Smooth muscle cell (in vitro differentiated cells): ENCODE measurements around the gene TBCK. TPM values are rescaled to one million over a fixed set of nuclear protein-coding genes. Genes with fewer than 3 reads are reported as not detected.

Experiments
- DNase-seq: peaks from one replicate; lab custom pipeline; 2025; ENCODE audit not compliant: unreplicated experiment; lab: John Stamatoyannopoulos, UW
- H2AFZ ChIP-seq: fragments of 200-600 bp; sonication (generic); 2 replicates; pipeline ENCODE4 v1.6.0; 2016; ENCODE audit warnings: antibody characterized with exemption, low read depth, mild to moderate bottlenecking
- H3F3A ChIP-seq: fragments of 200-600 bp; sonication (generic); 2 replicates; pipeline ENCODE4 v1.6.0; 2017; ENCODE audit warnings: antibody characterized with exemption, low read depth
- H3K27ac ChIP-seq: fragments of 200-600 bp; sonication (generic); 2 replicates; pipeline ENCODE4 v1.5.1; 2016; ENCODE audit warnings: low read depth, mild to moderate bottlenecking
- H3K27me3 ChIP-seq: fragments of 200-600 bp; sonication (generic); 2 replicates; pipeline ENCODE4 v1.6.1; 2016; ENCODE audit warnings: low read depth, mild to moderate bottlenecking
- H3K36me3 ChIP-seq: fragments of 200-600 bp; sonication (generic); 2 replicates; pipeline ENCODE4 v1.5.1; 2016; ENCODE audit warnings: low read depth
- H3K4me1 ChIP-seq: fragments of 200-600 bp; sonication (generic); 2 replicates; pipeline ENCODE4 v1.5.1; 2016; ENCODE audit warnings: low read depth
- H3K4me2 ChIP-seq: fragments of 200-600 bp; sonication (generic); 2 replicates; pipeline ENCODE4 v1.6.0; 2016; ENCODE audit warnings: mild to moderate bottlenecking
- H3K4me3 ChIP-seq: fragments of 200-600 bp; sonication (generic); 2 replicates; pipeline ENCODE4 v1.5.1; 2016; ENCODE audit warnings: mild to moderate bottlenecking
- H3K79me2 ChIP-seq: fragments of 200-600 bp; sonication (generic); 2 replicates; pipeline ENCODE4 v1.6.0; 2016; ENCODE audit warnings: low read depth, mild to moderate bottlenecking
- H3K9ac ChIP-seq: fragments of 200-600 bp; sonication (generic); 2 replicates; pipeline ENCODE4 v1.6.0; 2016; ENCODE audit warnings: low read depth
- H3K9me3 ChIP-seq: fragments of 200-600 bp; sonication (generic); replicated peaks from 2 replicates; pipeline ENCODE4 v1.5.1; 2016; ENCODE audit warnings: low read depth
- H4K20me1 ChIP-seq: fragments of 200-600 bp; sonication (generic); 2 replicates; pipeline ENCODE4 v1.6.0; 2016; ENCODE audit warnings: low read depth
- CTCF ChIP-seq: fragments of 200-600 bp; sonication (generic); IDR thresholded peaks from 2 replicates; pipeline ENCODE4 v1.5.1; 2017; ENCODE audit warnings: borderline replicate concordance, mild to moderate bottlenecking, antibody characterized with exemption; ENCODE audit not compliant: insufficient read depth, poor library complexity, severe bottlenecking
- WGBS: methylation state at CpG from one replicate; pipeline ENCODE4 v1.1.7; 2016; ENCODE audit warnings: low lambda C conversion rate; 5-methylcytosine and 5-hydroxymethylcytosine counted together
- polyA plus RNA-seq: library from polyadenylated mRNA; unstranded; fragments of >200 nt; fragmentation: Nextera tagmentation; extraction: Ambion mirVana; gene quantifications from 2 replicates; pipeline ENCODE4 v1.2.1, GENCODE V29; 2016
- total RNA-seq: library from RNA; depleted of rRNA; stranded (reverse); fragments of >200 nt; gene quantifications from 2 replicates; pipeline ENCODE4 v1.2.3, GENCODE V29; 2014

TBCK gene
- total and polyA plus RNA-seq, 2 experiments from 2014 or later = 10.0 to 28.1 TPM

- no peak for DNase-seq
- H3K27ac ChIP-seq = no peak overlapping the region
- no peaks in the 10 kb centered on the region for H3F3A ChIP-seq
- TF ChIP-seq CTCF = no peak
- no peaks in the 10 kb centered on the region for H3K79me2 ChIP-seq
- H3K27me3 ChIP-seq = no peaks in the 10 kb centered on the region
- WGBS = 98% methylated on average over 24 of the region's 24 CpGs
- H3K4me3 ChIP-seq = no peak overlapping the region
- H3K9ac ChIP-seq = no peak overlapping the region
- peaks cover 8% of the 10 kb centered on the region for H3K36me3 ChIP-seq
- no peaks in the 10 kb centered on the region for H4K20me1 ChIP-seq
- no peaks in the 10 kb centered on the region for H3K4me1 ChIP-seq
- H2AFZ ChIP-seq = no peak overlapping the region
- H3K4me2 ChIP-seq = no peak overlapping the region
- H3K9me3 ChIP-seq = peaks cover 21% of the 10 kb centered on the region
These were observed 223.5 kb downstream of the TBCK start for GRCh38 chr4:106092361-106093040.

- no peaks in the 10 kb centered on the region for H3K27me3 ChIP-seq
- H3K36me3 ChIP-seq = peaks cover 8% of the 10 kb centered on the region
- H3F3A ChIP-seq = no peaks in the 10 kb centered on the region
- H3K27ac ChIP-seq = no peak overlapping the region
- H3K4me3 ChIP-seq = no peak overlapping the region
- H3K9ac ChIP-seq = no peak overlapping the region
- H3K4me1 ChIP-seq = no peaks in the 10 kb centered on the region
- H3K4me2 ChIP-seq = no peak overlapping the region
- no peak overlapping the region for H2AFZ ChIP-seq
- no peaks in the 10 kb centered on the region for H4K20me1 ChIP-seq
- no peak for DNase-seq
- no peak for TF ChIP-seq CTCF
- peaks cover 21% of the 10 kb centered on the region for H3K9me3 ChIP-seq
- H3K79me2 ChIP-seq = no peaks in the 10 kb centered on the region
These were observed 225.2 kb downstream of the TBCK start for GRCh38 chr4:106090826-106091225.

- no peak overlapping the region for H3K4me2 ChIP-seq
- no peak overlapping the region for H2AFZ ChIP-seq
- peaks cover 12% of the 10 kb centered on the region for H3K9me3 ChIP-seq
- no peak overlapping the region for H3K27ac ChIP-seq
- H3K9ac ChIP-seq = no peak overlapping the region
- no peak for TF ChIP-seq CTCF
- 100% methylated on average over 8 of the region's 8 CpGs for WGBS
- H3K4me3 ChIP-seq = no peak overlapping the region
- no peaks in the 10 kb centered on the region for H3F3A ChIP-seq
- no peaks in the 10 kb centered on the region for H3K36me3 ChIP-seq
- no peaks in the 10 kb centered on the region for H3K4me1 ChIP-seq
- no peaks in the 10 kb centered on the region for H3K27me3 ChIP-seq
- no peaks in the 10 kb centered on the region for H4K20me1 ChIP-seq
- DNase-seq = no peak
- no peaks in the 10 kb centered on the region for H3K79me2 ChIP-seq
These were observed 232.9 kb downstream of the TBCK start for GRCh38 chr4:106083065-106083464.

- no peak overlapping the region for H2AFZ ChIP-seq
- H3K4me1 ChIP-seq = no peaks in the 10 kb centered on the region
- H3K9me3 ChIP-seq = peaks cover 16% of the 10 kb centered on the region
- 96% methylated on average over 1 of the region's 1 CpG for WGBS
- no peak for DNase-seq
- H3F3A ChIP-seq = no peaks in the 10 kb centered on the region
- H3K36me3 ChIP-seq = peaks cover 5% of the 10 kb centered on the region
- H3K4me3 ChIP-seq = no peak overlapping the region
- no peaks in the 10 kb centered on the region for H4K20me1 ChIP-seq
- H3K79me2 ChIP-seq = no peaks in the 10 kb centered on the region
- no peak overlapping the region for H3K9ac ChIP-seq
- no peaks in the 10 kb centered on the region for H3K27me3 ChIP-seq
- no peak overlapping the region for H3K27ac ChIP-seq
- no peak overlapping the region for H3K4me2 ChIP-seq
- no peak for TF ChIP-seq CTCF
These were observed 235.6 kb downstream of the TBCK start for GRCh38 chr4:106080376-106080775.
